Measurements from ENCODE around the gene SRD5A1. TPM values are rescaled to one million over a fixed set of nuclear protein-coding genes. Genes with fewer than 3 reads are reported as not detected.
A peak's percentile ranks its signal among the peaks of the same experiment; 100 is the strongest.
"Not testable (repeated sequence)": the region's sequence is repeated elsewhere in the genome, so short reads cannot be mapped to it uniquely, and the experiment has no call there.

The SRD5A1 gene
- total RNA-seq, 2 experiments from 2014 or later: 14.1 to 14.3 TPM

- Mint-ChIP-seq H3K27ac (no peak overlapping the region), H3K9me3 (peaks cover 6% of the 10 kb centered on the region), H3K36me3 (peaks cover 38% of the 10 kb centered on the region), H3K4me3 (no peak overlapping the region), H3K4me1 (no peaks in the 10 kb centered on the region), H3K27me3 (no peaks in the 10 kb centered on the region)
- no peak for DNase-seq
Observed at GRCh38 chr5:6649186-6649585, 15.9 kb downstream of the SRD5A1 start.

DNA sequence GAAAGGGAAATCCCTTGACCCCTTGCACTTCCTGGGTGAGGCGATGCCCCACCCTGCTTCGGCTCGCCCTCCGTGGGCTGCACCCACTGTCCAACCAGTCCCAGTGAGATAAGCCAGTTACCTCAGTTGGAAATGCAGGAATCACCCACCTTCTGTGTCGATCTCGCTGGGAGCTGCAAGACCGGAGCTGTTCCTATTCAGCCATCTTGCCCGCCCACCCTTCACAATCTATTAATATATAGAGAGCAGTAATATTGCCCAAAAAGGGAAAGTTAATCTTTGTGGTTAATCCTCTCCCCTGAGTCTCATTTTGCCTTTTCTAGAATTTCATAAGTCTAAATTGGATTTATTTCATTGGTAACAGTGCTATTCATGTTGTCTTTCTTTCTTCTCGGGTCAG lies 16.4 kb downstream of the SRD5A1 start:
- Mint-ChIP-seq H3K9me3 (peaks cover 6% of the 10 kb centered on the region), H3K36me3 (peaks cover 35% of the 10 kb centered on the region), H3K27me3 (no peaks in the 10 kb centered on the region), H3K4me1 (no peaks in the 10 kb centered on the region), H3K27ac (no peak overlapping the region), H3K4me3 (no peak overlapping the region)
- DNase-seq: no peak

- DNase-seq: no peak
- Mint-ChIP-seq H3K4me1 (no peaks in the 10 kb centered on the region), H3K36me3 (peaks cover 45% of the 10 kb centered on the region), H3K27ac (no peak overlapping the region), H3K9me3 (peaks cover 16% of the 10 kb centered on the region), H3K4me3 (no peak overlapping the region), H3K27me3 (no peaks in the 10 kb centered on the region)
Observed at GRCh38 chr5:6652025-6652424, 18.8 kb downstream of the SRD5A1 start.

DNA sequence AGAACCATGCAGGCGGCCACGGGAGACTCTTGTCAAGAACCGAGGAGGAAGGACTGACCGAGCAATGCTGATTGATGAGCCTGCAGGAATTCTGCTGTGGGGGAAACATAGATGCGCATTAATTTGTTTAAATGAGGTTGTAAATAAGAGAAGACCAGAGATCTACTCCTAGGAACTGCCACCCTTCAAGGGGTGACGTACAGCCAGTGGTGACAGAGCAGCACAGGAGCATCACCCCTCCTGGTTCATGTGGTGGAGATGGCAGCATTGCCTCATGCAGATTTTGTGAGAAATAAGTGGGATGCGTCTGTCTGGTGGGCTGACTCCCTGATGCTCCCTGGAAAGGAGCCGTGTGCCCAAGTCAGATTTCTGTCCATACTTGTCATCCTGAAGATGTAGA lies 22.2 kb downstream of the SRD5A1 start:
- Mint-ChIP-seq H3K9me3 (peaks cover 11% of the 10 kb centered on the region), H3K27ac (no peak overlapping the region), H3K36me3 (peaks cover 40% of the 10 kb centered on the region), H3K4me3 (no peak overlapping the region), H3K27me3 (no peaks in the 10 kb centered on the region), H3K4me1 (peaks cover 4% of the 10 kb centered on the region)
- DNase-seq: no peak

DNA sequence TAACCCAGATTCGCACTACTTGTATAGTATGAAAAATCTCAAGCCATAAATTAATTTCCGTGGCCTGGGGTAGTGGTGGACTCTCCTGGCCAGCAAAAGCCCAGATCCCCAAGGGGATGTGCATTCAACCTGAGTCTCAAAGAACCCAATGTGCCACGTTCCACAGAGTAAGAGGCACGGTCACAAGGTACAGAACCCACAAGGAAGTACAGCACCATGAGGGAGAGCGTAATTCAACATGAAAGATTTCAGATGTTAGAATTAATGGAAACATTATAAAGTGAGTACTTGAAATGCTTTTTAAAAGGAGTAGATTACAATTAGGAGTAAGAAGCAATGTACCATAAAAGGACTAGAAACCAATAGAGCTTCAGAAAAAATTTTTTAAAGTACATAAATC lies 23.4 kb downstream of the SRD5A1 start:
- peak overlapping the region; percentile 14 for H3K27ac Mint-ChIP-seq
- H3K9me3 Mint-ChIP-seq: peaks cover 11% of the 10 kb centered on the region
- H3K4me1 Mint-ChIP-seq: peaks cover 4% of the 10 kb centered on the region
- H3K27me3 Mint-ChIP-seq: no peaks in the 10 kb centered on the region
- DNase-seq: no peak
- H3K4me3 Mint-ChIP-seq: no peak overlapping the region
- peaks cover 39% of the 10 kb centered on the region for H3K36me3 Mint-ChIP-seq

DNA sequence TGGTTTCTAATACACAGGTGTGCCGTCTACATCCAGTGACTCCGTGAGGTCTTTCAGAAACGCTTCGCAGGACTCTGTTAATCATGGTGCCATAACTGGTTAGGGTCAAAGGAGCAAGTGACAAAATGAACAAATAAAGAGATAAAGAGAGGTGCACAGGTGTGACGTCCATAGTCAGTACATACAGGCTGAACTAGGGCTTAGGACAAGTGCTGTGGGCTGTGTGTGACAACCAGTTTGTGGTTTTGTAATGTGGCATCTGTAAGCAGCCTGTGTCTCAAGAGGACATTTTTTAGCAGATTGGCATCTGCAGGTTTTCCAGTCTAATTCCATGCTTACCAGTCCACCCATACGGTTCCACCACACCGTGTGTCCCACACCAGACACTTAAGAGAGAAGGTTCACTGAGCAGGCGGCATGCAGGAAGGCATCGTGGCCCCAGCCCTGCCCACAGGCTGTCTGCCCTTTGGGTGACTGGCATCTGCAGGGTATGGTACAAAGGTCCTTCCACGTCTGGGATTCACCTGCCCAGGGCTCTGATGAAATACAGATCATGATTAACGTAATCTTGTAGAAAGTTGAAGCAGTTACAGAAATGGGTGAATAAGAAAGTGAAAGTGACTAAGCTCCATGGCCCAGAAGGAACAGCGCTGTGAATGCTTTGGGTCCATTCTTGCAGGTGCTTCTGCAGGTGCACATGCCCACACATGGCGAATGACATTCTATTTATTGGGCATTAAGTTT lies 26.9 kb downstream of the SRD5A1 start:
- DNase-seq: peak; percentile 2
- Mint-ChIP-seq H3K27ac (peak overlapping the region; percentile 65), H3K4me3 (no peak overlapping the region), H3K4me1 (peaks cover 4% of the 10 kb centered on the region), H3K27me3 (no peaks in the 10 kb centered on the region), H3K9me3 (peaks cover 11% of the 10 kb centered on the region), H3K36me3 (peaks cover 36% of the 10 kb centered on the region)

GRCh38 chr5:6660688-6661087 lies 27.4 kb downstream of the SRD5A1 start:
- Mint-ChIP-seq H3K4me1 (peaks cover 4% of the 10 kb centered on the region), H3K36me3 (peaks cover 30% of the 10 kb centered on the region), H3K27me3 (no peaks in the 10 kb centered on the region), H3K27ac (peak overlapping the region; percentile 28), H3K9me3 (peaks cover 11% of the 10 kb centered on the region), H3K4me3 (no peak overlapping the region)
- DNase-seq: no peak

DNA sequence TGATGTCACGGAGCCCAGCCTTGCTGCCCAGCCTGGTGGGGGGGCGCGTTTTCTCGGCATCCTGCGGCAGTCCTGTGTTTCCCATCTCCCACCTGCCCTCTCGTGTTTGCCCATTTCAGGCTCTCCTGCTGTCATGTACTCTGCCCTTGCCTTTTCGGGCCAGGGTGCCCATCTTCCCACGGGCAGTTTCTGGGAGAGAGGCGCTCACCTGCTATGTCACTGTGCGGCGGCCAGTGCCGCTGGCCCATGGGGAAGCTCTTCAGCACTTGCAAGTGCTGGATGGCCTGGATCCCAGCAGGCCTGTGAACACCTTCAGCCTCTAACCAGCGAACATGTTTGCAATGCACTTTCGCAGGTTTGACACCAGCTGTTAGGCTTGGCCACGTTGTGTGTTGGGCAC lies 33.5 kb downstream of the SRD5A1 start:
- Mint-ChIP-seq H3K9me3 (no peaks in the 10 kb centered on the region), H3K27me3 (no peaks in the 10 kb centered on the region), H3K4me1 (no peaks in the 10 kb centered on the region), H3K36me3 (peaks cover 36% of the 10 kb centered on the region), H3K27ac (no peak overlapping the region), H3K4me3 (no peak overlapping the region)
- no peak for DNase-seq

GRCh38 chr5:6667648-6668047 lies 34.4 kb downstream of the SRD5A1 start:
- no peak for DNase-seq
- peaks cover 32% of the 10 kb centered on the region for H3K36me3 Mint-ChIP-seq
- no peaks in the 10 kb centered on the region for H3K27me3 Mint-ChIP-seq
- H3K4me1 Mint-ChIP-seq: no peaks in the 10 kb centered on the region
- no peaks in the 10 kb centered on the region for H3K9me3 Mint-ChIP-seq
- H3K27ac Mint-ChIP-seq: no peak overlapping the region
- H3K4me3 Mint-ChIP-seq: no peak overlapping the region

- H3K9me3 Mint-ChIP-seq, H3K4me1 Mint-ChIP-seq: not testable (repeated sequence)
Observed at GRCh38 chr5:6668717-6669116, 35.5 kb downstream of the SRD5A1 start.

GRCh38 chr5:6673031-6673430 lies 39.8 kb downstream of the SRD5A1 start:
- H3K36me3 Mint-ChIP-seq: peaks cover 28% of the 10 kb centered on the region
- no peaks in the 10 kb centered on the region for H3K4me1 Mint-ChIP-seq
- H3K4me3 Mint-ChIP-seq: no peak overlapping the region
- no peak for DNase-seq
- H3K27me3 Mint-ChIP-seq: no peaks in the 10 kb centered on the region
- no peak overlapping the region for H3K27ac Mint-ChIP-seq
- no peaks in the 10 kb centered on the region for H3K9me3 Mint-ChIP-seq

More at GRCh38 chr5:6668717-6669116, 35.5 kb downstream of the SRD5A1 start:
- not testable (repeated sequence) for H3K27me3 Mint-ChIP-seq, H3K27ac Mint-ChIP-seq, H3K4me3 Mint-ChIP-seq, DNase-seq
- peaks cover 34% of the 10 kb centered on the region for H3K36me3 Mint-ChIP-seq

GRCh38 chr5:6673963-6674362 lies 40.7 kb downstream of the SRD5A1 start:
- H3K27ac Mint-ChIP-seq: no peak overlapping the region
- H3K27me3 Mint-ChIP-seq: no peaks in the 10 kb centered on the region
- DNase-seq: no peak
- H3K4me1 Mint-ChIP-seq: no peaks in the 10 kb centered on the region
- no peak overlapping the region for H3K4me3 Mint-ChIP-seq
- H3K9me3 Mint-ChIP-seq: no peaks in the 10 kb centered on the region
- H3K36me3 Mint-ChIP-seq: peaks cover 28% of the 10 kb centered on the region

- no peaks in the 10 kb centered on the region for H3K4me1 Mint-ChIP-seq
- H3K27me3 Mint-ChIP-seq: no peaks in the 10 kb centered on the region
- H3K27ac Mint-ChIP-seq: no peak overlapping the region
- no peak overlapping the region for H3K4me3 Mint-ChIP-seq
- no peak for DNase-seq
- no peaks in the 10 kb centered on the region for H3K9me3 Mint-ChIP-seq
- H3K36me3 Mint-ChIP-seq: peaks cover 24% of the 10 kb centered on the region
Observed at GRCh38 chr5:6674421-6674820, 41.2 kb downstream of the SRD5A1 start.

GRCh38 chr5:6674886-6675285 lies 41.6 kb downstream of the SRD5A1 start:
- Mint-ChIP-seq H3K27ac (no peak overlapping the region), H3K4me1 (no peaks in the 10 kb centered on the region), H3K9me3 (no peaks in the 10 kb centered on the region), H3K4me3 (no peak overlapping the region), H3K27me3 (no peaks in the 10 kb centered on the region), H3K36me3 (peaks cover 20% of the 10 kb centered on the region)
- no peak for DNase-seq

DNA sequence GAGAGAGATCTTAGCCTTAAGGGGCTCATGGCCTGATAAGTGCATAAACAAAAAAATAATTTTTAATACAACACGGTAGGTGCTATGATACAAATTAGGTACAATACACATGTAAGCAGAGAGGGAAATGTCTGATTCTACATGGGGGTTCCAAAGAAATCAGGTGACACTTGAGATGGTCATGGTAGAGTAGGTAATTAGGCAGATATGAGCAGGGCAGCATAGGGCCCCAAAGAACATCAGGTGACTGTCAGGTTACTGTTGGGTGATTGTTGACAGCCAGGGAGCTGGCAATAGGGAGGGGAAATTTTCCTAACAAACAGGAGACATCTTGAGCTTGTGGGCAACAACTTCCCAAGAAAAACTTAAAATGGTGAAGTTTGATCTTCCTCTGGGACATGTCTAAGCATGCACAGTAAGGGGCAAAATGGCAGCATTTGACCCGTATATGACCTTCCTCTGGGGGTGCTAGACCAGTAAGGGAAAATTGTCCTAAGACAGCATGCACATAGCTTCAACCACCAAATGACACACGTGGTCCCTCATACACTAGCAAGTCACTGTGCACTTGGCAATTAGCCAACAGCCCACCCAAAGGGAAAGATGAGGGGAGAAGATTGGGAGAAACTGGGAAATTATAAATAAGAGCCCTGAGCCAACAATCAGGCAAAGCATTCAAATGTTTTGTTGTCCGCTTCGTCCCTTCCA lies 42.7 kb downstream of the SRD5A1 start:
- H3K36me3 Mint-ChIP-seq: peaks cover 11% of the 10 kb centered on the region
- H3K4me1 Mint-ChIP-seq: no peaks in the 10 kb centered on the region
- H3K27me3 Mint-ChIP-seq: no peaks in the 10 kb centered on the region
- H3K4me3 Mint-ChIP-seq: no peak overlapping the region
- no peak for DNase-seq
- H3K27ac Mint-ChIP-seq: no peak overlapping the region
- no peaks in the 10 kb centered on the region for H3K9me3 Mint-ChIP-seq

DNA sequence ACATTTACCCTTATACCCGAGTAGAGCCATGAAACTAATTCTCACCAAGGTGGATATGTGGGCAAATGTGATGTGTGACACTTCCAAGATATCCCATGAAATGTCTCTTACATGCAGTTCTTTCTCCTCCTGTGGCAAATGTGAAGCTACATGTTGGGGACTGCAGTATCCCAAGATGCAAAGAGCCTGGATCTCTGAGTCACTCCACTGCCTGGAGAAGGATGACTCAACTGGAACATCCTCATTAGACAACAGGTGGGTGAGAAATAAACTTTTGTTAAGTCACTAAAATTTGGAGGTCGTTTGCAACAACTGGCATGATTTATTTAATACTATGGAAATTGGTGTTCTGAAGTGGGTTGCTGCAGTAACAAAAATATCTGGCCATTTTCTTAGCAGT lies 43.5 kb downstream of the SRD5A1 start:
- H3K9me3 Mint-ChIP-seq: no peaks in the 10 kb centered on the region

More for the DNA sequence above, 43.5 kb downstream of the SRD5A1 start:
- H3K4me3 Mint-ChIP-seq: no peak overlapping the region
- H3K36me3 Mint-ChIP-seq: peaks cover 6% of the 10 kb centered on the region
- H3K4me1 Mint-ChIP-seq: no peaks in the 10 kb centered on the region
- H3K27ac Mint-ChIP-seq: no peak overlapping the region
- DNase-seq: no peak
- H3K27me3 Mint-ChIP-seq: peaks cover 3% of the 10 kb centered on the region

Measured in activated naive CD8-positive, alpha-beta T cell treated with anti-CD3 and anti-CD28 coated beads for 36 hours (primary cell).